T47D (cell line): ENCODE results near the gene WFDC12.
A peak's percentile ranks its signal among the peaks of the same experiment; 100 is the strongest.

ENCODE experiments used
- DNase-seq, 2 experiments: peaks; one replicate each; pipeline versions ENCODE4 v3.0.0 to v3.0.0-alpha.2; 2011 to 2012; ENCODE audit warnings: low read depth in 1 of 2, low spot score in 1 of 2
- JUND ChIP-seq: IDR thresholded peaks from 2 replicates; pipeline ENCODE4 v1.6.1; 2012; ENCODE audit warnings: low read depth
- in situ Hi-C: cut with HindIII; loops from 2 replicates; pipeline ENCODE4 v1.10.0; 2016; ENCODE audit warnings: low sequenced_read_pairs, low pct_unique_long_range_greater_than_20kb

WFDC12 gene

GRCh38 chr20:45095805-45096238, 28.4 kb downstream of the WFDC12 start:
- TF ChIP-seq JUND: no peak
- peak; percentile 83 to 97 for DNase-seq
- in situ Hi-C loops: no loop called here

- in situ Hi-C loops: no loop called here
- TF ChIP-seq JUND: no peak
- DNase-seq: no peak
Observed at GRCh38 chr20:45094864-45095574, 29.2 kb downstream of the WFDC12 start.

GRCh38 chr20:45094201-45094600, 30.1 kb downstream of the WFDC12 start:
- in situ Hi-C loops: no loop called here
- no peak for TF ChIP-seq JUND
- DNase-seq: no peak

- no peak for DNase-seq
- TF ChIP-seq JUND: no peak
- in situ Hi-C loops: no loop called here
Observed at GRCh38 chr20:45092898-45093297, 31.4 kb downstream of the WFDC12 start.

- DNase-seq: no peak
- in situ Hi-C loops: no loop called here
- no peak for TF ChIP-seq JUND
Observed at GRCh38 chr20:45091366-45091765, 32.9 kb downstream of the WFDC12 start.

GRCh38 chr20:45090481-45090880, 33.8 kb downstream of the WFDC12 start:
- in situ Hi-C loops: no loop called here
- DNase-seq: no peak
- TF ChIP-seq JUND: no peak

GRCh38 chr20:45088247-45088646, 36.0 kb downstream of the WFDC12 start:
- no peak for DNase-seq
- in situ Hi-C loops: no loop called here
- TF ChIP-seq JUND: no peak

- no peak for TF ChIP-seq JUND
- in situ Hi-C loops: no loop called here
- no peak for DNase-seq
Observed at GRCh38 chr20:45087814-45088213, 36.5 kb downstream of the WFDC12 start.

GRCh38 chr20:45087097-45087790, 37.0 kb downstream of the WFDC12 start:
- DNase-seq: no peak
- in situ Hi-C loops: no loop called here
- no peak for TF ChIP-seq JUND

- no peak for DNase-seq
- TF ChIP-seq JUND: no peak
- in situ Hi-C loops: no loop called here
Observed at GRCh38 chr20:45085867-45086266, 38.4 kb downstream of the WFDC12 start.

GRCh38 chr20:45085289-45085688, 39.0 kb downstream of the WFDC12 start:
- TF ChIP-seq JUND: no peak
- in situ Hi-C loops: no loop called here
- DNase-seq: no peak

GRCh38 chr20:45083127-45083526, 41.1 kb downstream of the WFDC12 start:
- DNase-seq: no peak
- no peak for TF ChIP-seq JUND
- in situ Hi-C loops: no loop called here

GRCh38 chr20:45082468-45082867, 41.8 kb downstream of the WFDC12 start:
- no peak for DNase-seq
- in situ Hi-C loops: no loop called here
- no peak for TF ChIP-seq JUND
